Kidney epithelial cell (primary cell): ENCODE measurements around the gene HEXD. TPM values are rescaled to one million over a fixed set of nuclear protein-coding genes. Genes with fewer than 3 reads are reported as not detected.

Experiments
- DNase-seq: peaks from one replicate; pipeline ENCODE4 v3.0.0-alpha.2; 2010; ENCODE audit warnings: low read depth
- H3K27me3 ChIP-seq: 2 replicates; pipeline ENCODE4 v1.6.0; 2011; ENCODE audit warnings: low read length; ENCODE audit not compliant: control insufficient read depth, insufficient read depth
- H3K36me3 ChIP-seq: 2 replicates; pipeline ENCODE4 v1.5.1; 2011; ENCODE audit warnings: low read length; ENCODE audit not compliant: control insufficient read depth, insufficient read depth
- H3K4me3 ChIP-seq: 2 replicates; pipeline ENCODE4 v1.5.1; 2011; ENCODE audit warnings: low read depth, mild to moderate bottlenecking, control low read depth, low read length
- CTCF ChIP-seq: IDR thresholded peaks from 2 replicates; pipeline ENCODE4 v1.5.1; 2011; ENCODE audit warnings: mild to moderate bottlenecking, moderate library complexity, low read length, control low read depth, inconsistent platforms; ENCODE audit not compliant: insufficient read depth, poor library complexity, severe bottlenecking
- total RNA-seq: library from RNA; depleted of rRNA; stranded (reverse); fragments of >200 nt; gene quantifications from 2 replicates; pipeline ENCODE4 v1.2.3, GENCODE V29; 2015

Gene HEXD
- total RNA-seq, result 18.5 and 21.6 TPM in 2 replicates

GRCh38 chr17:82418001-82418986 is at the start of gene HEXD, which contains the start of gene OGFOD3:
HEXD (plus strand) TSS chr17:82418347; CDS start chr17:82419800, 1,453 bp downstream.
OGFOD3 (minus strand) TSS chr17:82418586; CDS start chr17:82418485, 101 bp downstream.
- TF ChIP-seq CTCF, result no peak

GRCh38 chr17:82369211-82369610 is 48.9 kb upstream of the HEXD start:
- no peak for TF ChIP-seq CTCF
- peaks cover 38% of the 10 kb centered on the region for H3K27me3 ChIP-seq

More at GRCh38 chr17:82418001-82418986, at the start of gene HEXD, which contains the start of gene OGFOD3:
- peak within 1 kb of the TSS; percentile 87 for H3K4me3 ChIP-seq
- DNase-seq, result no peak
- no peaks in the 10 kb centered on the region for H3K27me3 ChIP-seq
- peaks cover 1% of the 10 kb centered on the region for H3K36me3 ChIP-seq

GRCh38 chr17:82370471-82371332 is 47.4 kb upstream of the HEXD start:
- DNase-seq, result no peak
- H3K4me3 ChIP-seq, result no peak overlapping the region
- H3K36me3 ChIP-seq, result no peaks in the 10 kb centered on the region
- TF ChIP-seq CTCF, result no peak
- H3K27me3 ChIP-seq, result peaks cover 51% of the 10 kb centered on the region

More at GRCh38 chr17:82369211-82369610, 48.9 kb upstream of the HEXD start:
- DNase-seq, result no peak
- Histone ChIP-seq H3K4me3 (no peak overlapping the region), H3K36me3 (no peaks in the 10 kb centered on the region)

- no peak for TF ChIP-seq CTCF
- Histone ChIP-seq H3K36me3 (no peaks in the 10 kb centered on the region), H3K27me3 (peaks cover 56% of the 10 kb centered on the region), H3K4me3 (no peak within 1 kb of the TSS)
- no peak for DNase-seq
Observed at GRCh38 chr17:82371333-82372248, 46.6 kb upstream of the HEXD start, which contains the start of gene UTS2R. UTS2R (plus strand) TSS chr17:82371765; CDS start chr17:82374325, 2,560 bp downstream.
